LoVo (cell line): ENCODE data around the gene GRIK2.

Source experiments
- DNase-seq: peaks from one replicate; pipeline ENCODE4 v3.0.0-alpha.2; 2016; ENCODE audit warnings: low spot score

GRIK2 gene

GRCh38 chr6:101883505-101883904, 490.0 kb downstream of the GRIK2 start:
- no peak for DNase-seq

- no peak for DNase-seq
Observed at GRCh38 chr6:101887532-101887931, 494.0 kb downstream of the GRIK2 start.

GRCh38 chr6:101907356-101908217, 514.1 kb downstream of the GRIK2 start:
- DNase-seq = no peak

GRCh38 chr6:101909366-101909765, 515.9 kb downstream of the GRIK2 start:
- no peak for DNase-seq

- DNase-seq = no peak
Observed at GRCh38 chr6:101912311-101912710, 518.8 kb downstream of the GRIK2 start.

GRCh38 chr6:101918471-101918870, 525.0 kb downstream of the GRIK2 start:
- no peak for DNase-seq

GRCh38 chr6:101921829-101922450, 528.4 kb downstream of the GRIK2 start:
- no peak for DNase-seq

DNA sequence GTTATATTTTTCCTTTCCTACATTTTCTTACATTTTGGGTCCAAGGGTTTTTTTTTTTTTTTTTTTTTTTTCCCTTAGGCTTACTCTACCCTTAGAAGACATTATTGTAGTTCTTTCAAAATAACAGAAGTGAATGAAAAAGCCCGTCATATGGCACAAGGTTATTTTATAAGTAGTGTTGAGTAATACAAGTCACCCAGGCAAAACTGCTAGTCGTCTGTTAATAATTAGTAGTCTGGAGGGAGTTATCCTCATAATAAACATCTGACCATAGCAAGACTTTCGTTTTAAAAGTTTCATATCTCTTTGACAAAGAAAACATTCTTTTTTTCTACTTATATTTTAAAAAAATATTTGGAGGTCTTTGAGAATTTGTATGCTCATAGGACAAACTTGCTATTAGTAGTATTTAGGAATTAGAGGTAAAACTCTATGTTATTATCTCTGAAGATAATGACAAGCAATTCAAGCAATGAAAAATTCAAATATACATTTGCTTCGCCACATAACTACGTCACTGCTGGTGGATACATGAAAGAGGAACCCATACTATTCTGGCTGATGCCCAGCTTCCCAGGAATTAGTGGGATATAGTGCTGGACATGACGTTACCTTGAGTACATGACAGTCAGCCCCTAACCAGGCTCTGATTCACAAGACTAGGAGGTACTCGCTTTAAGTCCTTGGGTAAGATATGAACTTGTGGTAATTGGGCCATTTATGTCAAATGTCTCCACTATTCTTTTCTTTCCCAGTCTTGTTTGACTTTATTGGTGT, 532.8 kb downstream of the GRIK2 start:
- no peak for DNase-seq

- DNase-seq = no peak
Observed at GRCh38 chr6:101931766-101932165, 538.3 kb downstream of the GRIK2 start.

GRCh38 chr6:101932704-101933103, 539.2 kb downstream of the GRIK2 start:
- DNase-seq = no peak

DNA sequence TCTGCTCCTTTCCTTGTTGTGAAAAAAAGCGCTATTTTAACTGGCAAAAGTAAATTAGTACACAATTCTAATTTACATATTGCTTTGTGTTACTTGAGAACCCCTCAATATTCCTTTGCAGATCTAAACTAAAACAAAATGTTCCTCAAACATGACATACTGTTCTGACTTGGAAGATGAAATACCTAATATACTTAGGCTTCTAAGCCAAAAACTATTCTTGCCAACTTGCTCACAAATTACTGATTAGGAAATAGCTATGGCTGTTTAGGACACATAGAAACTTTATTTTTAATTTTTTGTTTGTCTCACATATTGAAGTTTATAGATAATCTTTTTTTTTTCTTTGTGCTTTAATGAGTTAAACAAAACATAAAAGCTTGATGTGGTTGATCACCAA, 542.2 kb downstream of the GRIK2 start:
- DNase-seq = no peak

DNA sequence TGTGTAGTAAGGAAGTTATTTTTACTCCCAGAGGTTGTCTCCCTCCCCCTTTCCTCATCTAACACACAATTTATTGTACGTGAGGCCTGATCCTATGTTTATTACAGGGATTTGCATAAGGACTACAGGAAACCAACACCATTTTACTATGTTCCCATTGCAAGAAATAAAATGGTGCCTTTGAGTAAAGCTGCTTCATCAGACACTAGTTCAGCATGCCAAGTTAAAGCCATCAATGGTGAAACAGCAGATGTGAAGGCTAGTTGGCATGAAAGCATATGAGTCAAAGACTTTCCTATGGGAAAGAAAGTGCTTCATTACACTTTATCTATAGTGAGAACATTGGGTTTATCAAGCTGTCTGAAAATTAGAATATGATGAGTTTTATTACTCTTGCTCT, 543.0 kb downstream of the GRIK2 start:
- no peak for DNase-seq

DNA sequence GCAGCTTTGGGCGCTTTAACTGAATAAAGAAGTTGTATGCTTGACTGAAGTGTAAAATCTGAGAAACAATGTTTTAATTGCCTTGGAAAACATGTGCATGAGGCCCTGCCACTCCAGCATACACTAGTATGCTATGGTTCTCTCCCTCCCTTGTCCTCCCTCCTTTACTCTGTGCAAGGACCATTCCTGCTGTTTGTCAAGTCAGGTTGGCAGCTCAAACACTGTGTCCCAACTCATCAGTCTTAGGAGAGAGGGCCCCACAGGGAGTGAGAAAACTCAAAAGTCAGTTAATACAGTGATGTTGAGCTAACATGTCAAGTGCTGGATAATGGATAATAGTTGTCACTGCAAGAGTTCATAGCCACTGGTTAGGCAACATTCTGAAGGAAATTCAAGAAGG, 543.6 kb downstream of the GRIK2 start:
- no peak for DNase-seq

DNA sequence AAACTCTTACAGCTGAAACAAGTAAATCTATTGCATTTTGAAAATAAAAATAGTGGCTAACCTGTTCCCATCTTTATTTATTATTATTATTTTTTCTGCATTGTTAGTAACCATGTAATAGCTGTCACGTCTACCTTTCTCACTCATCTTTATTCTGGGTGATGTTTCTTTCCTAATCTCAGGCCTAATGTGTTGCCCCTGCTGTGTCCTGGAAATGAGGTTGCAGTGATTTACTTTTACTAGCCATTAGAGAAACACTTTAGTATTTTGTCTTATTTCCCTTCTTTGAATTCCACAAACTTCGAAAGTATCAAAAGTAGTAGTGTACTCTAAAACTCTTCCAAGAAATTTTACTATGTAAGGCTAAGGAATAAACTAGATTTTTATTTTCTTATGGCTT, 546.9 kb downstream of the GRIK2 start:
- DNase-seq = no peak

DNA sequence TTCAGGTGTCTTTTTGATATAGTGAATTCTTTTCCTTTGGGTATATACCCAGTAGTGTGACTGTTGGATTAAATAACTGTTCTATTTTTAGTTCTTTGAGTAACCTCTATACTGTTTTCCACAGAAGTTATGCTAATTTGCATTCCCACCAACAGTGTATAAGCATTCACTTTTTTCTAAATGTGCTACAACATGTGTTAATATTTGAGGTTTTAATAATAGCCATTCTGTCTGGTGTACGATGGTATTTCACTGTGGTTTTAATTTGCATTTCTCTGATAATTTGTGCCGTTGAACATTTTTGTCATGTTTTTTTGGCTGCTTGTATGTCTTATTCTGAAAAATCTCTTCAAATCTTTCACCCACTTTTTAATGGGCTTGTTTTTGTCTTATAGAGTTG, 563.5 kb downstream of the GRIK2 start:
- DNase-seq = no peak

GRCh38 chr6:101961357-101961756, 567.8 kb downstream of the GRIK2 start:
- no peak for DNase-seq

- DNase-seq = no peak
Observed at GRCh38 chr6:101980924-101981323, 587.4 kb downstream of the GRIK2 start.

GRCh38 chr6:101986476-101986875, 593.0 kb downstream of the GRIK2 start:
- DNase-seq = no peak

- DNase-seq = no peak
Observed at GRCh38 chr6:101992286-101992685, 598.8 kb downstream of the GRIK2 start.

- DNase-seq = no peak
Observed at GRCh38 chr6:101994521-101994920, 601.0 kb downstream of the GRIK2 start.

- no peak for DNase-seq
Observed at GRCh38 chr6:102015431-102015830, 621.9 kb downstream of the GRIK2 start.

- DNase-seq = no peak
Observed at GRCh38 chr6:102022281-102022680, 628.8 kb downstream of the GRIK2 start.

GRCh38 chr6:102022803-102023202, 629.3 kb downstream of the GRIK2 start:
- no peak for DNase-seq
